Measurements from ENCODE around the gene FNTB. TPM values are rescaled to one million over a fixed set of nuclear protein-coding genes. Genes with fewer than 3 reads are reported as not detected.

The FNTB gene
- total and polyA plus RNA-seq, 2 of the 13 experiments (the other 11 are each of a cell fraction or from before 2014, with no cell fraction given): 23.6 to 28.5 TPM

DNA sequence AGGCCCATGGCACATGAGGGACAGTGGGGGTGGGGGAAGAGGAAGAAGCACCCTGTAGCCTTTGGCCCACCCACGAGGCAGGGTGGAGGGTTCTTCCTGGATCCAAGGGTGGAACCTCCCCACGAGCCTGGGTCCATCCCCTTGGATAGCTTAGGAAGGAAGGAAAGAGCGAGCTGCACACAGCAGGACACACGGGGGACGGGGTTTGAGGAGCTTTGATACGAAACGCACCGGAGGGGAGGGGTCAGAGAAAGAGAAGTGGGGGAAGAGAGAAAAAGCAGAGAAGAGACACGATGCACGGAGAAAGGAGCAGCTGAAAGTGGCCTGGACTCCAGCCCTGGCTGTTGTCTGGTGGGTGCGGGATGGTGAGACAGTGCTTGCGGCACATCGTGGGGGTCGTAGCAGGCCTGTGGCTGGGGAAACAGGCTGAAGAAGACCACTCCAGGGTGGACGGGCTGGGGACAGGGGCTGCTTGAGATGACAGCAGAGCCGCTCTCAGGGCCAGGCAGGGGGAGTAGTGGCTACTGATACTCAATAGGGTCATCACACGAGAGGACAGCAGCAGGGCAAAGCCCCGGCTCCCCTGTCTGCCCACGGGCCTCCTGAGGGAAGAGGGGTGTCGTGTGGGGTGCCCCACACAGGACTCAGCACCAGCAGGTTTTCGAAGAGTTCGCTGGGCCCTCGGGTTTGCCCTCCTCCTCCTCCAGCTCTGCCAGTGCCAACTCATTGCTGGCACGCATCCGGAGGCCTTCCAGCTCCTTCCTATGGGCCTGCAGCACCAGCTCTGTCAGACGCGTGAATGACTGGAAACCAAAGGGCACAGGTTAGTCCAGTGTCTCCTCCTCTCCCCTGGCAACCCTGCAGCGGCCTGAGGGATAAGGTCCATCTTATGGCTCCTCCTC is 38.7 kb upstream of the FNTB start (continued):
- TF ChIP-seq, protein P1, sequence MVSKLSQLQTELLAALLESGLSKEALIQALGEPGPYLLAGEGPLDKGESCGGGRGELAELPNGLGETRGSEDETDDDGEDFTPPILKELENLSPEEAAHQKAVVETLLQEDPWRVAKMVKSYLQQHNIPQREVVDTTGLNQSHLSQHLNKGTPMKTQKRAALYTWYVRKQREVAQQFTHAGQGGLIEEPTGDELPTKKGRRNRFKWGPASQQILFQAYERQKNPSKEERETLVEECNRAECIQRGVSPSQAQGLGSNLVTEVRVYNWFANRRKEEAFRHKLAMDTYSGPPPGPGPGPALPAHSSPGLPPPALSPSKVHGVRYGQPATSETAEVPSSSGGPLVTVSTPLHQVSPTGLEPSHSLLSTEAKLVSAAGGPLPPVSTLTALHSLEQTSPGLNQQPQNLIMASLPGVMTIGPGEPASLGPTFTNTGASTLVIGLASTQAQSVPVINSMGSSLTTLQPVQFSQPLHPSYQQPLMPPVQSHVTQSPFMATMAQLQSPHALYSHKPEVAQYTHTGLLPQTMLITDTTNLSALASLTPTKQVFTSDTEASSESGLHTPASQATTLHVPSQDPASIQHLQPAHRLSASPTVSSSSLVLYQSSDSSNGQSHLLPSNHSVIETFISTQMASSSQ (IDR thresholded peaks at IDR 0.05; ENCODE audit: low read depth): no peak; the same call in 1 of the 2 replicates
- TF ChIP-seq, protein P1 (CRISPR knock-in tag; IDR thresholded peaks at IDR 0.05; ENCODE audit: borderline replicate concordance): 0 out of 2 replicates have a peak, but pooled peaks have one; percentile 3
- TF ChIP-seq, protein P2, sequence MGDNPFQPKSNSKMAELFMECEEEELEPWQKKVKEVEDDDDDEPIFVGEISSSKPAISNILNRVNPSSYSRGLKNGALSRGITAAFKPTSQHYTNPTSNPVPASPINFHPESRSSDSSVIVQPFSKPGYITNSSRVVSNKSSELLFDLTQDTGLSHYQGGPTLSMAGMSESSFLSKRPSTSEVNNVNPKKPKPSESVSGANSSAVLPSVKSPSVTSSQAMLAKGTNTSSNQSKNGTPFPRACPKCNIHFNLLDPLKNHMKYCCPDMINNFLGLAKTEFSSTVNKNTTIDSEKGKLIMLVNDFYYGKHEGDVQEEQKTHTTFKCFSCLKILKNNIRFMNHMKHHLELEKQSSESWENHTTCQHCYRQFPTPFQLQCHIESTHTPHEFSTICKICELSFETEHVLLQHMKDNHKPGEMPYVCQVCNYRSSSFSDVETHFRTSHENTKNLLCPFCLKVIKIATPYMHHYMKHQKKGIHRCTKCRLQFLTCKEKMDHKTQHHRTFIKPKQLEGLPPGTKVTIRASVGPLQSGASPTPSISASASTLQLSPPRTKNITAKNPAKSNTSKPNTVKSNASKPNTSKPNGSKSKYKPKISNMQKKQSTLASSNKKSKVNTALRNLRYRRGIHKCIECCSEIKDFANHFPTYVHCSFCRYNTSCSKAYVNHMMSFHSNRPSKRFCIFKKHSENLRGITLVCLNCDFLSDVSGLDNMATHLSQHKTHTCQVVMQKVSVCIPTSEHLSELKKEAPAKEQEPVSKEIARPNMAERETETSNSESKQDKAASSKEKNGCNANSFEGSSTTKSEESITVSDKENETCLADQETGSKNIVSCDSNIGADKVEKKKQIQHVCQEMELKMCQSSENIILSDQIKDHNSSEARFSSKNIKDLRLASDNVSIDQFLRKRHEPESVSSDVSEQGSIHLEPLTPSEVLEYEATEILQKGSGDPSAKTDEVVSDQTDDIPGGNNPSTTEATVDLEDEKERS (CRISPR knock-in tag; IDR thresholded peaks at IDR 0.05): 0 out of 2 replicates have a peak, but pooled peaks have one; percentile 28
- TF ChIP-seq, protein P3, sequence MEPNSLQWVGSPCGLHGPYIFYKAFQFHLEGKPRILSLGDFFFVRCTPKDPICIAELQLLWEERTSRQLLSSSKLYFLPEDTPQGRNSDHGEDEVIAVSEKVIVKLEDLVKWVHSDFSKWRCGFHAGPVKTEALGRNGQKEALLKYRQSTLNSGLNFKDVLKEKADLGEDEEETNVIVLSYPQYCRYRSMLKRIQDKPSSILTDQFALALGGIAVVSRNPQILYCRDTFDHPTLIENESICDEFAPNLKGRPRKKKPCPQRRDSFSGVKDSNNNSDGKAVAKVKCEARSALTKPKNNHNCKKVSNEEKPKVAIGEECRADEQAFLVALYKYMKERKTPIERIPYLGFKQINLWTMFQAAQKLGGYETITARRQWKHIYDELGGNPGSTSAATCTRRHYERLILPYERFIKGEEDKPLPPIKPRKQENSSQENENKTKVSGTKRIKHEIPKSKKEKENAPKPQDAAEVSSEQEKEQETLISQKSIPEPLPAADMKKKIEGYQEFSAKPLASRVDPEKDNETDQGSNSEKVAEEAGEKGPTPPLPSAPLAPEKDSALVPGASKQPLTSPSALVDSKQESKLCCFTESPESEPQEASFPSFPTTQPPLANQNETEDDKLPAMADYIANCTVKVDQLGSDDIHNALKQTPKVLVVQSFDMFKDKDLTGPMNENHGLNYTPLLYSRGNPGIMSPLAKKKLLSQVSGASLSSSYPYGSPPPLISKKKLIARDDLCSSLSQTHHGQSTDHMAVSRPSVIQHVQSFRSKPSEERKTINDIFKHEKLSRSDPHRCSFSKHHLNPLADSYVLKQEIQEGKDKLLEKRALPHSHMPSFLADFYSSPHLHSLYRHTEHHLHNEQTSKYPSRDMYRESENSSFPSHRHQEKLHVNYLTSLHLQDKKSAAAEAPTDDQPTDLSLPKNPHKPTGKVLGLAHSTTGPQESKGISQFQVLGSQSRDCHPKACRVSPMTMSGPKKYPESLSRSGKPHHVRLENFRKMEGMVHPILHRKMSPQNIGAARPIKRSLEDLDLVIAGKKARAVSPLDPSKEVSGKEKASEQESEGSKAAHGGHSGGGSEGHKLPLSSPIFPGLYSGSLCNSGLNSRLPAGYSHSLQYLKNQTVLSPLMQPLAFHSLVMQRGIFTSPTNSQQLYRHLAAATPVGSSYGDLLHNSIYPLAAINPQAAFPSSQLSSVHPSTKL (CRISPR knock-in tag; IDR thresholded peaks at IDR 0.05): peak; percentile 61
- peak; percentile 72 for TF ChIP-seq ZMYM3 (CRISPR knock-in tag; IDR thresholded peaks at IDR 0.05)
- TF ChIP-seq ZNF709 (CRISPR knock-in tag; IDR thresholded peaks at IDR 0.05): 0 out of 2 replicates have a peak, but pooled peaks have one; percentile 29
- no peak for TF ChIP-seq ZNF616 (CRISPR knock-in tag; IDR thresholded peaks at IDR 0.05; ENCODE audit: low read depth)
- TF ChIP-seq TBX2 (CRISPR knock-in tag; IDR thresholded peaks at IDR 0.05; ENCODE audit: borderline replicate concordance): peak; percentile 36; the same call in 1 of the 2 replicates
- TF ChIP-seq, protein P4, sequence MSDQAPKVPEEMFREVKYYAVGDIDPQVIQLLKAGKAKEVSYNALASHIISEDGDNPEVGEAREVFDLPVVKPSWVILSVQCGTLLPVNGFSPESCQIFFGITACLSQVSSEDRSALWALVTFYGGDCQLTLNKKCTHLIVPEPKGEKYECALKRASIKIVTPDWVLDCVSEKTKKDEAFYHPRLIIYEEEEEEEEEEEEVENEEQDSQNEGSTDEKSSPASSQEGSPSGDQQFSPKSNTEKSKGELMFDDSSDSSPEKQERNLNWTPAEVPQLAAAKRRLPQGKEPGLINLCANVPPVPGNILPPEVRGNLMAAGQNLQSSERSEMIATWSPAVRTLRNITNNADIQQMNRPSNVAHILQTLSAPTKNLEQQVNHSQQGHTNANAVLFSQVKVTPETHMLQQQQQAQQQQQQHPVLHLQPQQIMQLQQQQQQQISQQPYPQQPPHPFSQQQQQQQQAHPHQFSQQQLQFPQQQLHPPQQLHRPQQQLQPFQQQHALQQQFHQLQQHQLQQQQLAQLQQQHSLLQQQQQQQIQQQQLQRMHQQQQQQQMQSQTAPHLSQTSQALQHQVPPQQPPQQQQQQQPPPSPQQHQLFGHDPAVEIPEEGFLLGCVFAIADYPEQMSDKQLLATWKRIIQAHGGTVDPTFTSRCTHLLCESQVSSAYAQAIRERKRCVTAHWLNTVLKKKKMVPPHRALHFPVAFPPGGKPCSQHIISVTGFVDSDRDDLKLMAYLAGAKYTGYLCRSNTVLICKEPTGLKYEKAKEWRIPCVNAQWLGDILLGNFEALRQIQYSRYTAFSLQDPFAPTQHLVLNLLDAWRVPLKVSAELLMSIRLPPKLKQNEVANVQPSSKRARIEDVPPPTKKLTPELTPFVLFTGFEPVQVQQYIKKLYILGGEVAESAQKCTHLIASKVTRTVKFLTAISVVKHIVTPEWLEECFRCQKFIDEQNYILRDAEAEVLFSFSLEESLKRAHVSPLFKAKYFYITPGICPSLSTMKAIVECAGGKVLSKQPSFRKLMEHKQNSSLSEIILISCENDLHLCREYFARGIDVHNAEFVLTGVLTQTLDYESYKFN (CRISPR knock-in tag; conservative IDR thresholded peaks at IDR 0.05): peak; percentile 76
- TF ChIP-seq NR2F1 (CRISPR knock-in tag; IDR thresholded peaks at IDR 0.05): peak; percentile 25 to 49; a peak in 2 of 4 replicates
